C4-2B (cell line): ENCODE data around the gene ASB18.
"Not testable (repeated sequence)": the region's sequence is repeated elsewhere in the genome, so short reads cannot be mapped to it uniquely, and the experiment has no call there.

Source experiments
- H3K27ac ChIP-seq: fragments of 450-650 bp; 2 replicates; pipeline ENCODE4 v1.5.1; 2017
- ZFX ChIP-seq: fragments of 450-650 bp; IDR thresholded peaks from 2 replicates; pipeline ENCODE4 v1.6.1; 2017
- TF ChIP-seq, protein P1 (sequence below): fragments of 450-650 bp; conservative IDR thresholded peaks from 2 replicates; pipeline ENCODE4 v1.5.1; 2017; ENCODE audit warnings: mild to moderate bottlenecking

ASB18 gene

DNA sequence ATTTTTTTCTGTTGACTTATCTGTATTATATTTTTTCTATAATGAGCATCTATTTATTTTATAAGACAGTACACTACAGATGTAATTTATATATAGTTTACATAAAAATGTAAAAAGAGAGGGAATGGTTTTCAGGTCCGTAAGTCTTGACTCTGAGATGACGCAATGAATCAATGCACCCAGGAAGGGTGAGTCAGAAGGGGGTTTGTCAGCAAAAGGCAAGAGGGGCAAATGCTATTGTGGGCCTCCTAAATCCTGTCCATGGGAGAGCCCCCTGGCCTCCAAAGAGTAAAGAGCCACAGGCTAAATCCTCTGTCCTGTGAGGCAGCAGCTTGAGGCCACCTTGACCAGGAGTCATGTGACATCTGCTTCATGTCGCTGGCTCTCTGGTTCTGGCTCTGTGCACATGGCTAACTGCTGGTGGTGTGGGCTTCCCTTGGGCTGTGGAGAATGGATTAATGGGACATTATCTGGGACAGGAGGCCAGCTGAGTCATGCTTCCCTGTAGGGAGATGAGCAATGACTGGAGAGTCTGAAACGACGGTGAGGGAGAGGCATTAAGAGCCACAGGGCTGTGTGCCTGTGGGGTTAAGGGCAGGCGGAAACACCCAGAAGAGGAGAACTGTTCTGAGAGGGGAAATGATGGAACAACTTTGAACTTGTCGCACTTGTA, 22.8 kb upstream of the ASB18 start:
- H3K27ac ChIP-seq, result no peak overlapping the region
- TF ChIP-seq, protein P1, sequence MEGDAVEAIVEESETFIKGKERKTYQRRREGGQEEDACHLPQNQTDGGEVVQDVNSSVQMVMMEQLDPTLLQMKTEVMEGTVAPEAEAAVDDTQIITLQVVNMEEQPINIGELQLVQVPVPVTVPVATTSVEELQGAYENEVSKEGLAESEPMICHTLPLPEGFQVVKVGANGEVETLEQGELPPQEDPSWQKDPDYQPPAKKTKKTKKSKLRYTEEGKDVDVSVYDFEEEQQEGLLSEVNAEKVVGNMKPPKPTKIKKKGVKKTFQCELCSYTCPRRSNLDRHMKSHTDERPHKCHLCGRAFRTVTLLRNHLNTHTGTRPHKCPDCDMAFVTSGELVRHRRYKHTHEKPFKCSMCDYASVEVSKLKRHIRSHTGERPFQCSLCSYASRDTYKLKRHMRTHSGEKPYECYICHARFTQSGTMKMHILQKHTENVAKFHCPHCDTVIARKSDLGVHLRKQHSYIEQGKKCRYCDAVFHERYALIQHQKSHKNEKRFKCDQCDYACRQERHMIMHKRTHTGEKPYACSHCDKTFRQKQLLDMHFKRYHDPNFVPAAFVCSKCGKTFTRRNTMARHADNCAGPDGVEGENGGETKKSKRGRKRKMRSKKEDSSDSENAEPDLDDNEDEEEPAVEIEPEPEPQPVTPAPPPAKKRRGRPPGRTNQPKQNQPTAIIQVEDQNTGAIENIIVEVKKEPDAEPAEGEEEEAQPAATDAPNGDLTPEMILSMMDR, result no peak
- TF ChIP-seq ZFX, result no peak

DNA sequence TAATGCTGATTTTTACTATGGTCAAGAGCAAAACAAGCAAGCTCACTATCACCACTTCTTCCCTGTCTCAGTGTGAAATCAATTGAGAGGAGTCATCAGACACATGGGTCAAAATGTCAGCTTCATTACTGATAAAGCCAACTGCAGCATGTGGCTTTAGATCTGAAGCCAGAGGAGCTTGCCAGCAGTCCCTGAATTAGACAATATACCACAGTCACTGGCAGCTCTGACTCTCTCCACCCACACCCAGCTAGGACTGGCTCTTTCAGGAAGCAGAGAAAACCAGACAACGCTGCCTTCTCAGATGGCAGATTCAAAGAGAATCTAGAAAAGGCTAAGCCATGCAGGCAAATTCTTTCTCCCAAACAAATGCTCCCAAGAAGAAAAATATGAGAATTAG, 20.0 kb upstream of the ASB18 start:
- TF ChIP-seq, protein P1, result no peak
- no peak for TF ChIP-seq ZFX
- no peak overlapping the region for H3K27ac ChIP-seq

DNA sequence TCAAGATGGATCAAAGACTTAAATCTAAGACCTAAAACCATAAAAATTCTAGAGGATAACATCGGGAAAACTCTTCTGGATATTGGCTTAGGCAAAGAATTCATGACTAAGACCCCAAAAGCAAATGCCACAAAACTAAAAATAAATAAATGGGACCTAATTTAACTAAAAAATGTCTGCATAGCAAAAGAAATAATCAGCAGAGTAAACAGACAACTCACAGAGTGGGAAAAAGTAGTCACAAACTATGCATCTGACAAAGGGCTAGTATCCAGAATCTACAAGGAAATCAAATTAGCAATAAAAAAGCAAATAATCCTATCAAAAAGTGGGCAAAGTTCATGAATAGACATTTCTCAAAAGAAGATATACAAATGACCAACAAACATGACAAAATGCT, 18.2 kb upstream of the ASB18 start:
- no peak for TF ChIP-seq ZFX
- TF ChIP-seq, protein P1, result no peak
- no peak overlapping the region for H3K27ac ChIP-seq

DNA sequence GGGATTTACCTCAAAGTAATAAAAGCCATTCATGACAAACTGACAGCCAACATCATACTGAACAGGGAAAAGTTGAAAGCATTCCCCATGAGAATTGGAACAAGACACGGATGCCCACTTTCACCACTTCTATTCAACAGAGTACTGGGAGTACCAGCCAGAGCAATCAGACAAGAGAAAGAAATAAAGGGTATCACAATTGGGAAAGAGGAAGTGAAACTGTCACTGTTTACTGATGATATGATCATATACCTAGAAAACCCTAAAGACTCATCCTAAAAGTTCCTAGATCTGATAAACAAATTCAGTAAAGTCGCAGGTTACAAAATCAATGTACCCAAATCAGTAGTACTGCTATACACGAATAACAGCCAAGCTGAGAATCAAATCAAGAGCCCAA, 17.2 kb upstream of the ASB18 start:
- H3K27ac ChIP-seq, result no peak overlapping the region
- TF ChIP-seq ZFX, result no peak
- TF ChIP-seq, protein P1, result no peak

DNA sequence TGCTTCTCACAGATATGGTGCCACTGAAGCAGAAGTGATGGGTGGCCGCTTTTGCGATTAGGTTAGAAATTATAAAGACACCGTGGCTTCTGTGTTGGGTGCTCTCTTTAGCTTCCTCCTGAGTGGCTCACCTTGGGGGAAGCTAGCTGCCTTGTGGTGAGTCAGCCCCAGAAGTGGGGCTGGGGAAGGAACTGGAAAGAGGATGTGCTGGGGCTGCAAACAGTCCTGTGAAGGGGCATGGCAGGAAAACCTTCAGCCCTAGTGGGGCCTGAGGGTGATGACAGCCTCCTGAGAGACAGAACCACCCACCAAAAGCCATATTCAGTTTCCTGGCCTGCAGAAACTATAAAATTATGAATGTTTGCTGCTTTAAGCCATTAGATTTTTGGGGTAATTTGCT, 8.9 kb upstream of the ASB18 start:
- H3K27ac ChIP-seq, result no peak overlapping the region
- TF ChIP-seq, protein P1, result no peak
- TF ChIP-seq ZFX, result no peak

DNA sequence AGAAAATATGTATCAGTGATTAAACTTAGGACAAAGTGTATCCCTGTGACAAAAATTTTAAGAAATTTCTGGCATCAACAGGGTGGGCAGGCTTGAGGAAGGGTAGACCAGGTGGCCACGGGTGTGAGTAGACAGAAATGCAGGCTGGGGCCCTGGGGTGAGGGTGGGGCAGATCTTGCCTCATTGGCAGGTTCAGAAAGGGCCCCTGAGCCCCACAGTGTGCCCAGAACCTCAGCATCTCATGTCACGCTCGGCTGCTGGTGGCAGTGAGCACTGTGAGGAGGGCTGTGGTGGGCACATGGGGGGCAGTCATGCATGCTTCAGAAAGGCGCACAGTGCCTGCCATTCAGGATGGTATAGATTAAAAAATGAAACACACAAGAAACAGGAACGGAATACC, 7.6 kb upstream of the ASB18 start:
- no peak for TF ChIP-seq ZFX
- TF ChIP-seq, protein P1, result no peak

DNA sequence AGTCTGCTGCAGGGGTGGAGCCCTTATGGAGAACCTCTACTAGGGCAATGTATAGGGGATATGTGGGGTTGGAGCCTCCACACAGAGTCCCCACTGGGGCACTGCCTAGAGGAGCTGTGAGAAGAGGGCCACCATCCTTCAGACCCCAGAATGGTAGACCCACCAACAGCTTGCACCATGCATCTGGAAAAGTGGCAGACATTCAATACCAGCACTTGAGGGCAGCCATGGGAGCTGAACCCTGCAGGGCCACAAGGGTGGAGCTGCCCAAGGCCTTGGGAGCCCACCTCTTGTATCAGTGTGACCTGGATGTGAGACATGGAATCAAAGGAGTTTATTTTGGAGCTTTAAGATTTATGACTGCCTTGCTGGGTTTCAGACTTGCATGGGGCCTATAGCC, 5.7 kb upstream of the ASB18 start:
- H3K27ac ChIP-seq, result not testable (repeated sequence)

More for the DNA sequence above, 7.6 kb upstream of the ASB18 start:
- no peak overlapping the region for H3K27ac ChIP-seq

DNA sequence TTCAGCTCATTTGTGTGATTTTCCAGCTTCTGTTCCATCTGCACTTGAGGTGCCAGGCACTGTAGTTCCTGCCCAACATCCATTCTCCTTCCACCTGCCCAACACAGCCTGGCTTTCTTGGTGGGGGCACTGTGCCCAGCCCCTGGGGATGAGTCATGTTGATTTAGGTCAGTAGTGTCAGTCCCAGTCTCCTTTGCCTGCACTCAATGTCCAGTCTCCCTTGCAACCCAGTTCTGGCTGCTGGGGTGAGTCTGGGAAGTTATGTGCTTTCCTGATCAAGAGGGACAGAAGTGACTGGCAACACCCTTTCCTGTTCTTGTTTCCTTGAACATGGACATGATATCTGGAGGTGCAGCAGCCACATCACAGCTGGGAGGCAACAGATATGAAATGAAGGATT, 1.5 kb upstream of the ASB18 start:
- no peak for TF ChIP-seq ZFX
- TF ChIP-seq, protein P1, result no peak
- no peak overlapping the region for H3K27ac ChIP-seq
